Mucosa of rectum (tissue), 2 donors: ENCODE results near the gene ZNF701.
"Not testable (repeated sequence)": the region's sequence is repeated elsewhere in the genome, so short reads cannot be mapped to it uniquely, and the experiment has no call there.

Source experiments
- H3K27ac ChIP-seq, 2 donors: one replicate each; pipeline ENCODE4 v1.7.0; 2013; ENCODE audit warnings: inconsistent platforms in 2 of 2, low read depth in 2 of 2, low read length in 2 of 2
- H3K27me3 ChIP-seq, 2 donors: one replicate each; pipeline ENCODE4 v1.7.0; 2013; ENCODE audit warnings: low read length in 2 of 2; ENCODE audit not compliant: control insufficient read depth in 2 of 2, insufficient read depth in 2 of 2
- H3K36me3 ChIP-seq, 2 donors: one replicate each; pipeline ENCODE4 v1.7.0; 2013; ENCODE audit warnings: low read length in 2 of 2; ENCODE audit not compliant: control insufficient read depth in 2 of 2, insufficient read depth in 2 of 2
- H3K4me1 ChIP-seq, 2 donors: one replicate each; pipeline ENCODE4 v1.7.0; 2013; ENCODE audit warnings: low read length in 2 of 2, mild to moderate bottlenecking in 1 of 2; ENCODE audit not compliant: control insufficient read depth in 2 of 2, insufficient read depth in 2 of 2
- H3K4me3 ChIP-seq, 2 donors: one replicate each; pipeline ENCODE4 v1.7.0; 2013; ENCODE audit warnings: low read length in 2 of 2
- H3K9ac ChIP-seq, 2 donors: one replicate each; pipeline ENCODE4 v1.7.0; 2013; ENCODE audit warnings: low read length in 2 of 2, low read depth in 1 of 2, mild to moderate bottlenecking in 1 of 2
- H3K9me3 ChIP-seq, 2 donors: one replicate each; pipeline ENCODE4 v1.7.0; 2013; ENCODE audit warnings: low read length in 2 of 2; ENCODE audit not compliant: control insufficient read depth in 2 of 2
- donor health status: healthy.
- donor health status: Normal muscosa, but diverticular disease.

The ZNF701 gene

GRCh38 chr19:52570000-52570861, at the start of gene ZNF701:
ZNF701 (plus strand) TSS chr19:52570287; CDS start chr19:52574148, 3,861 bp downstream.
- H3K9me3 ChIP-seq, result peaks cover 4 to 7% of the 10 kb centered on the region in 2 donors
- peak within 1 kb of the TSS; percentile 94 to 95 for H3K27ac ChIP-seq
- H3K27me3 ChIP-seq, result no peaks in the 10 kb centered on the region
- peaks cover 4 to 5% of the 10 kb centered on the region in 2 donors for H3K4me1 ChIP-seq
- H3K36me3 ChIP-seq, result peaks cover 18 to 24% of the 10 kb centered on the region in 2 donors
- H3K9ac ChIP-seq, result peak within 1 kb of the TSS; percentile 92 to 96
- H3K4me3 ChIP-seq, result peak within 1 kb of the TSS; percentile 92 to 99

GRCh38 chr19:52522551-52522950, 47.5 kb upstream of the ZNF701 start:
- H3K27ac ChIP-seq, result no peak overlapping the region
- peaks cover 0 to 3% of the 10 kb centered on the region in 2 donors for H3K4me1 ChIP-seq
- peaks cover 0 to 2% of the 10 kb centered on the region in 2 donors for H3K9me3 ChIP-seq
- no peak overlapping the region for H3K9ac ChIP-seq
- no peak overlapping the region for H3K4me3 ChIP-seq
- no peaks in the 10 kb centered on the region for H3K36me3 ChIP-seq
- no peaks in the 10 kb centered on the region for H3K27me3 ChIP-seq

- Histone ChIP-seq H3K27ac (no peak overlapping the region), H3K9me3 (peaks cover 0 to 2% of the 10 kb centered on the region in 2 donors), H3K27me3 (no peaks in the 10 kb centered on the region), H3K9ac (no peak overlapping the region), H3K4me3 (no peak overlapping the region), H3K36me3 (no peaks in the 10 kb centered on the region), H3K4me1 (peaks cover 8 to 11% of the 10 kb centered on the region in 2 donors)
These were observed 46.0 kb upstream of the ZNF701 start for GRCh38 chr19:52524086-52524485.

GRCh38 chr19:52527134-52527955, 42.7 kb upstream of the ZNF701 start, which contains the start of gene ZNF808:
ZNF808 (plus strand) TSS chr19:52527668; CDS start chr19:52543285, 15,617 bp downstream.
- peaks cover 0 to 2% of the 10 kb centered on the region in 2 donors for H3K9me3 ChIP-seq
- peaks cover 0 to 4% of the 10 kb centered on the region in 2 donors for H3K36me3 ChIP-seq
- peaks cover 8 to 11% of the 10 kb centered on the region in 2 donors for H3K4me1 ChIP-seq
- H3K27ac ChIP-seq, result peak within 1 kb of the TSS; percentile 91 to 92
- no peaks in the 10 kb centered on the region for H3K27me3 ChIP-seq
- peak within 1 kb of the TSS; percentile 82 to 95 for H3K4me3 ChIP-seq
- peak within 1 kb of the TSS; percentile 91 to 98 for H3K9ac ChIP-seq

GRCh38 chr19:52527956-52528351, 42.1 kb upstream of the ZNF701 start:
- peak overlapping the region; percentile 91 to 98 for H3K9ac ChIP-seq
- peaks cover 0 to 2% of the 10 kb centered on the region in 2 donors for H3K9me3 ChIP-seq
- peak overlapping the region; percentile 82 to 95 for H3K4me3 ChIP-seq
- no peaks in the 10 kb centered on the region for H3K27me3 ChIP-seq
- H3K36me3 ChIP-seq, result peaks cover 2 to 4% of the 10 kb centered on the region in 2 donors
- H3K27ac ChIP-seq, result peak overlapping the region; percentile 87 to 92
- peaks cover 8 to 11% of the 10 kb centered on the region in 2 donors for H3K4me1 ChIP-seq

GRCh38 chr19:52532480-52532879, 37.6 kb upstream of the ZNF701 start:
- H3K36me3 ChIP-seq, result peaks cover 7 to 19% of the 10 kb centered on the region in 2 donors
- H3K9ac ChIP-seq, result no peak overlapping the region
- H3K9me3 ChIP-seq, result peaks cover 0 to 6% of the 10 kb centered on the region in 2 donors
- no peaks in the 10 kb centered on the region for H3K27me3 ChIP-seq
- no peak overlapping the region for H3K27ac ChIP-seq
- H3K4me3 ChIP-seq, result no peak overlapping the region
- peaks cover 7 to 8% of the 10 kb centered on the region in 2 donors for H3K4me1 ChIP-seq

- Histone ChIP-seq H3K9ac (no peak overlapping the region), H3K4me1 (no peaks in the 10 kb centered on the region), H3K9me3 (peaks cover 0 to 6% of the 10 kb centered on the region in 2 donors), H3K27ac (no peak overlapping the region), H3K36me3 (peaks cover 7 to 19% of the 10 kb centered on the region in 2 donors), H3K4me3 (no peak overlapping the region), H3K27me3 (no peaks in the 10 kb centered on the region)
These were observed 36.2 kb upstream of the ZNF701 start for GRCh38 chr19:52533901-52534300.

GRCh38 chr19:52535385-52535770, 34.7 kb upstream of the ZNF701 start:
- peak overlapping the region; percentile 60 to 69 for H3K4me3 ChIP-seq

GRCh38 chr19:52535771-52536447, 34.2 kb upstream of the ZNF701 start:
- H3K9ac ChIP-seq, result peak overlapping the region in 1 of 2 donors; percentile 38
- peak overlapping the region; percentile 52 to 66 for H3K27ac ChIP-seq
- H3K9me3 ChIP-seq, result peaks cover 0 to 6% of the 10 kb centered on the region in 2 donors
- peak overlapping the region; percentile 68 to 79 for H3K4me3 ChIP-seq
- no peaks in the 10 kb centered on the region for H3K4me1 ChIP-seq
- peaks cover 8 to 22% of the 10 kb centered on the region in 2 donors for H3K36me3 ChIP-seq
- H3K27me3 ChIP-seq, result no peaks in the 10 kb centered on the region

More at GRCh38 chr19:52535385-52535770, 34.7 kb upstream of the ZNF701 start:
- peak overlapping the region in 1 of 2 donors; percentile 38 for H3K9ac ChIP-seq
- not testable (repeated sequence) for H3K4me1 ChIP-seq, H3K9me3 ChIP-seq, H3K27me3 ChIP-seq, H3K27ac ChIP-seq
- peaks cover 11 to 22% of the 10 kb centered on the region in 2 donors for H3K36me3 ChIP-seq
